K562 (cell line): ENCODE data around the gene SREBF1. TPM values are rescaled to one million over a fixed set of nuclear protein-coding genes. Genes with fewer than 3 reads are reported as not detected.

Experiments
- ATAC-seq: fragments of 200-7000 bp; cut with Tn5 transposase; 3 replicates; pipeline ENCODE4 v1.9.1; 2020; ENCODE audit warnings: moderate library complexity
- BruUV-seq: library from RNA; stranded (reverse); fragments of 400-500 nt; replicated peaks from 2 replicates; lab custom pipeline; 2021; lab: Mats Ljungman, UMichigan
- CTCF ChIA-PET: fragments of 300-600 bp; formaldehyde crosslinking; extraction: SDS; loops from one replicate; lab custom pipeline; 2021; ENCODE audit warnings: low intra/inter-chr PET ratio; lab: Yijun Ruan, JAX
- POLR2A ChIA-PET: fragments of 300-600, 350-650 bp; sonication (Branson Sonifier 250); formaldehyde crosslinking; extraction: SDS; loops from one replicate; lab custom pipeline; 2021; ENCODE audit warnings: antibody characterized with exemption, inconsistent platforms; lab: Yijun Ruan, JAX
- DNase-seq, 4 experiments: peaks; one replicate each; pipeline versions ENCODE4 v3.0.0 to v3.0.0-alpha.2; 2011 to 2018; ENCODE audit warnings: low spot score in 3 of 4, mixed read lengths in 3 of 4; ENCODE audit errors: extremely low read depth in 1 of 4
- FAIRE-seq: peaks from 2 replicates; lab custom pipeline; 2011; peaks lifted over from hg19 to GRCh38; lab: Jason Lieb, UNC
- H2AFZ ChIP-seq: 2 replicates; pipeline ENCODE4 v1.6.0; 2011; ENCODE audit warnings: low read depth, low read length, control low read depth, inconsistent platforms
- H3K27ac ChIP-seq: fragments of 200-600 bp; 3 replicates; pipeline ENCODE4 v1.8.0; 2011; ENCODE audit warnings: low read depth, mild to moderate bottlenecking, control low read depth, inconsistent platforms, low read length, moderate library complexity, mixed read lengths; ENCODE audit errors: extremely low read depth
- H3K27me3 ChIP-seq, 2 experiments: fragments of 300-600 bp in 1 of 2; 2 replicates in 1 of 2; 3 replicates in 1 of 2; pipeline versions ENCODE4 v1.6.0 to v1.8.0; 2011; ENCODE audit warnings: inconsistent platforms in 2 of 2, low read length in 2 of 2, mild to moderate bottlenecking in 1 of 2, mixed read lengths in 1 of 2, moderate library complexity in 1 of 2; ENCODE audit not compliant: control insufficient read depth in 2 of 2, insufficient read depth in 2 of 2
- H3K36me3 ChIP-seq: fragments of 300-600 bp; 3 replicates; pipeline ENCODE4 v1.8.0; 2011; ENCODE audit warnings: mild to moderate bottlenecking, low read length, inconsistent platforms; ENCODE audit not compliant: control insufficient read depth, insufficient read depth
- H3K4me1 ChIP-seq, 2 experiments: fragments of 200-600 bp in 1 of 2; replicated peaks in 1 of 2; 2 replicates in 1 of 2; 3 replicates in 1 of 2; pipeline versions ENCODE4 v1.5.1 to v1.8.0; 2011; ENCODE audit warnings: inconsistent platforms in 2 of 2, low read length in 2 of 2, mild to moderate bottlenecking in 1 of 2, mixed read lengths in 1 of 2, moderate library complexity in 1 of 2; ENCODE audit not compliant: control insufficient read depth in 2 of 2, insufficient read depth in 2 of 2
- H3K4me2 ChIP-seq: 2 replicates; pipeline ENCODE4 v1.6.1; 2011; ENCODE audit warnings: low read length, control low read depth, inconsistent platforms, mixed read lengths; ENCODE audit not compliant: insufficient read depth
- H3K4me3 ChIP-seq: fragments of 200-600 bp; sonication (generic), shearing (Covaris generic); 2 replicates; pipeline ENCODE4 v1.5.1; 2016; ENCODE audit warnings: control low read depth, inconsistent platforms
- H3K79me2 ChIP-seq: fragments of 200-600 bp; 3 replicates; pipeline ENCODE4 v1.8.0; 2011; ENCODE audit warnings: low read length, inconsistent platforms; ENCODE audit not compliant: control insufficient read depth, insufficient read depth
- H3K9ac ChIP-seq, 2 experiments: 2 replicates each; pipeline versions ENCODE4 v1.6.0 to v1.6.1; 2011; ENCODE audit warnings: low read depth in 2 of 2, low read length in 2 of 2, control low read depth in 1 of 2, inconsistent platforms in 1 of 2, mild to moderate bottlenecking in 1 of 2, mixed read lengths in 1 of 2; ENCODE audit not compliant: insufficient read depth in 1 of 2
- H3K9me1 ChIP-seq: one replicate; pipeline ENCODE4 v1.6.0; 2011; ENCODE audit warnings: inconsistent platforms, mild to moderate bottlenecking, low read length, moderate library complexity; ENCODE audit not compliant: control insufficient read depth, insufficient read depth
- H3K9me3 ChIP-seq: replicated peaks from 2 replicates; pipeline ENCODE4 v1.5.1; 2011; ENCODE audit warnings: low read depth, low read length, inconsistent platforms; ENCODE audit not compliant: control insufficient read depth, insufficient read depth
- H4K20me1 ChIP-seq: replicated peaks from 2 replicates; pipeline ENCODE4 v1.6.1; 2011; ENCODE audit warnings: low read length, inconsistent platforms, mixed read lengths; ENCODE audit not compliant: control insufficient read depth, insufficient read depth
- ARID2 ChIP-seq: fragments of 450-650 bp; IDR thresholded peaks from 2 replicates; pipeline ENCODE4 v1.6.1; 2017; ENCODE audit warnings: antibody characterized with exemption, mild to moderate bottlenecking
- BACH1 ChIP-seq: fragments of 200-800 bp; sonication (Bioruptor generic); IDR thresholded peaks from 2 replicates; pipeline ENCODE4 v1.6.1; 2016; ENCODE audit warnings: missing genetic modification characterization, missing compliant biosample characterization
- FOXP1 ChIP-seq: sonication (generic); formaldehyde crosslinking; IDR thresholded peaks from 2 replicates; pipeline ENCODE4 v1.8.0; 2022; ENCODE audit warnings: mild to moderate bottlenecking, missing genetic modification reagents
- GABPB2 ChIP-seq: fragments of 250-450 bp; sonication (Bioruptor Pico); conservative IDR thresholded peaks from 2 replicates; pipeline ENCODE4 v1.5.1; 2021; ENCODE audit warnings: mild to moderate bottlenecking
- PTBP1 ChIP-seq: fragments of 200-400 bp; formaldehyde crosslinking; IDR thresholded peaks from 2 replicates; pipeline ENCODE4 v1.6.1; 2017; ENCODE audit warnings: low read depth, low read length
- RB1 ChIP-seq: fragments of 450-650 bp; IDR thresholded peaks from 2 replicates; pipeline ENCODE4 v1.6.1; 2017; ENCODE audit warnings: low read depth, mild to moderate bottlenecking
- STAG1 ChIP-seq: sonication (generic); formaldehyde crosslinking; IDR thresholded peaks from 2 replicates; pipeline ENCODE4 v1.5.0; 2020; ENCODE audit warnings: missing genetic modification reagents, borderline replicate concordance
- ZBTB17 ChIP-seq: fragments of 450-650 bp; formaldehyde crosslinking; IDR thresholded peaks from 2 replicates; pipeline ENCODE4 v1.4.0; 2020; ENCODE audit warnings: mild to moderate bottlenecking
- ZBTB43 ChIP-seq: sonication (generic); formaldehyde crosslinking; IDR thresholded peaks from 2 replicates; pipeline ENCODE4 v1.8.0; 2023; ENCODE audit warnings: mild to moderate bottlenecking, missing genetic modification reagents
- ZNF3 ChIP-seq: fragments of 250-450 bp; sonication (Bioruptor Pico); IDR thresholded peaks from 2 replicates; pipeline ENCODE4 v1.5.0; 2021; ENCODE audit warnings: mild to moderate bottlenecking, moderate library complexity
- ZNF586 ChIP-seq: fragments of 450-650 bp; formaldehyde crosslinking; conservative IDR thresholded peaks from 2 replicates; pipeline ENCODE4 v1.4.0; 2020; ENCODE audit warnings: mild to moderate bottlenecking, moderate library complexity
- WGBS: fragments of 100-300 bp; shearing (Covaris generic); methylation state at CpG from one replicate; pipeline ENCODE4 v1.1.6; 2016; ENCODE audit warnings: low coverage, mixed read lengths; ENCODE audit not compliant: insufficient coverage; ENCODE audit errors: missing lambda C conversion rate; 5-methylcytosine and 5-hydroxymethylcytosine counted together
- in situ Hi-C: fragments of 300-500 bp; cut with MboI; formaldehyde crosslinking; loops from 4 replicates; pipeline ENCODE4 v1.15.0; 2018; ENCODE audit warnings: inconsistent platforms, mixed read lengths
- intact Hi-C: fragments of 100-400 bp; cut with micrococcal nuclease; formaldehyde crosslinking; loops from 2 replicates; pipeline ENCODE4 v1.14.2; 2022
- polyA plus RNA-seq, 8 experiments: library from polyadenylated mRNA; depleted of rRNA in 4 of 8; stranded (reverse) in 5 of 8; unstranded in 3 of 8; fragments of >200 nt; fragmentation: Nextera tagmentation in 2 of 8; fragmentation: Illumina TruSeq in 1 of 8; extraction: Ambion mirVana in 2 of 8; extraction: Trizol in 1 of 8; gene quantifications; 2 replicates each; pipeline versions ENCODE4 v1.2.1 to v1.2.3, GENCODE V29; 2011 to 2014; ENCODE audit warnings: inconsistent platforms in 1 of 8, missing spikeins in 1 of 8
- total RNA-seq, 7 experiments: library from RNA; depleted of rRNA in 6 of 7; stranded (reverse); fragments of >200 nt in 6 of 7; fragmentation: Illumina TruSeq in 2 of 7; extraction: Trizol in 2 of 7; gene quantifications; 2 replicates each; pipeline versions ENCODE4 v1.2.1 to v1.2.3, GENCODE V29; 2011 to 2021; ENCODE audit warnings: low replicate concordance in 1 of 7
- TF ChIP-seq, protein P1 (sequence below), 3 experiments: IDR thresholded peaks in 2 of 3; conservative IDR thresholded peaks in 1 of 3; 2 replicates each; pipeline ENCODE4 v1.5.1; 2011 to 2012; ENCODE audit warnings: low read length in 3 of 3, mild to moderate bottlenecking in 3 of 3, control low read depth in 2 of 3, improper control_type of control experiment in 1 of 3, inconsistent platforms in 1 of 3, low read depth in 1 of 3, mixed read lengths in 1 of 3, moderate library complexity in 1 of 3; ENCODE audit not compliant: insufficient read depth in 2 of 3
- TF ChIP-seq, protein P2 (sequence below): IDR thresholded peaks from 3 replicates; pipeline ENCODE4 v1.6.1; 2011; ENCODE audit warnings: borderline replicate concordance, mild to moderate bottlenecking; ENCODE audit not compliant: insufficient read length, insufficient read depth
- TF ChIP-seq, protein P3 (sequence below): fragments of 450-650 bp; formaldehyde crosslinking; IDR thresholded peaks from 2 replicates; pipeline ENCODE4 v1.4.0; 2022; ENCODE audit warnings: missing genetic modification characterization

Gene SREBF1
- total and polyA plus RNA-seq, 9 of the 15 experiments (the other 6 are each of a cell fraction or from before 2014, with no cell fraction given), result 1.6 to 169 (median 69.4) TPM

- Histone ChIP-seq H3K4me2 (no peak overlapping the region), H3K9ac (no peak overlapping the region), H3K9me1 (no peaks in the 10 kb centered on the region), H3K4me1 (peaks cover 0 to 28% of the 10 kb centered on the region in 2 experiments; a peak in 2 of 5 replicates), H3K27ac (no peak overlapping the region), H3K4me3 (no peak overlapping the region), H2AFZ (no peak overlapping the region), H3K36me3 (peaks cover 14% of the 10 kb centered on the region; the same call in 2 of the 3 replicates), H3K9me3 (no peaks in the 10 kb centered on the region), H4K20me1 (no peaks in the 10 kb centered on the region), H3K27me3 (no peaks in the 10 kb centered on the region), H3K79me2 (no peaks in the 10 kb centered on the region)
- ChIA-PET CTCF (no interaction called here), POLR2A (interaction anchor here (0.6 kb wide), 1 partner anchor 284 kb away, joined by 4 read pairs; no protein-coding TSS in a partner anchor)
- in situ Hi-C loops, result no loop called here
- intact Hi-C loops, result no loop called here
- no peak for TF ChIP-seq BACH1 (tag)
- TF ChIP-seq ZBTB43 (CRISPR knock-in tag), result no peak
- TF ChIP-seq, protein P1, sequence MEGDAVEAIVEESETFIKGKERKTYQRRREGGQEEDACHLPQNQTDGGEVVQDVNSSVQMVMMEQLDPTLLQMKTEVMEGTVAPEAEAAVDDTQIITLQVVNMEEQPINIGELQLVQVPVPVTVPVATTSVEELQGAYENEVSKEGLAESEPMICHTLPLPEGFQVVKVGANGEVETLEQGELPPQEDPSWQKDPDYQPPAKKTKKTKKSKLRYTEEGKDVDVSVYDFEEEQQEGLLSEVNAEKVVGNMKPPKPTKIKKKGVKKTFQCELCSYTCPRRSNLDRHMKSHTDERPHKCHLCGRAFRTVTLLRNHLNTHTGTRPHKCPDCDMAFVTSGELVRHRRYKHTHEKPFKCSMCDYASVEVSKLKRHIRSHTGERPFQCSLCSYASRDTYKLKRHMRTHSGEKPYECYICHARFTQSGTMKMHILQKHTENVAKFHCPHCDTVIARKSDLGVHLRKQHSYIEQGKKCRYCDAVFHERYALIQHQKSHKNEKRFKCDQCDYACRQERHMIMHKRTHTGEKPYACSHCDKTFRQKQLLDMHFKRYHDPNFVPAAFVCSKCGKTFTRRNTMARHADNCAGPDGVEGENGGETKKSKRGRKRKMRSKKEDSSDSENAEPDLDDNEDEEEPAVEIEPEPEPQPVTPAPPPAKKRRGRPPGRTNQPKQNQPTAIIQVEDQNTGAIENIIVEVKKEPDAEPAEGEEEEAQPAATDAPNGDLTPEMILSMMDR (IDR thresholded peaks at IDR 0.05 in 2 of 3, conservative IDR thresholded peaks at IDR 0.05 in 1 of 3; ENCODE audit: insufficient read depth in 2 of 3, low read depth in 1 of 3, low read length in 3 of 3), result no peak
- no peak for TF ChIP-seq ARID2
- TF ChIP-seq PTBP1, result no peak
- TF ChIP-seq ZNF3 (CRISPR knock-in tag), result no peak
- no peak for TF ChIP-seq ZNF586 (CRISPR knock-in tag)
- TF ChIP-seq, protein P2, sequence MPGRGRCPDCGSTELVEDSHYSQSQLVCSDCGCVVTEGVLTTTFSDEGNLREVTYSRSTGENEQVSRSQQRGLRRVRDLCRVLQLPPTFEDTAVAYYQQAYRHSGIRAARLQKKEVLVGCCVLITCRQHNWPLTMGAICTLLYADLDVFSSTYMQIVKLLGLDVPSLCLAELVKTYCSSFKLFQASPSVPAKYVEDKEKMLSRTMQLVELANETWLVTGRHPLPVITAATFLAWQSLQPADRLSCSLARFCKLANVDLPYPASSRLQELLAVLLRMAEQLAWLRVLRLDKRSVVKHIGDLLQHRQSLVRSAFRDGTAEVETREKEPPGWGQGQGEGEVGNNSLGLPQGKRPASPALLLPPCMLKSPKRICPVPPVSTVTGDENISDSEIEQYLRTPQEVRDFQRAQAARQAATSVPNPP, result no peak
- no peak for TF ChIP-seq RB1
- no peak for TF ChIP-seq STAG1 (CRISPR knock-in tag)
- TF ChIP-seq GABPB2 (CRISPR knock-in tag), result no peak
- no peak for TF ChIP-seq ZBTB17 (CRISPR knock-in tag)
- TF ChIP-seq, protein P3, sequence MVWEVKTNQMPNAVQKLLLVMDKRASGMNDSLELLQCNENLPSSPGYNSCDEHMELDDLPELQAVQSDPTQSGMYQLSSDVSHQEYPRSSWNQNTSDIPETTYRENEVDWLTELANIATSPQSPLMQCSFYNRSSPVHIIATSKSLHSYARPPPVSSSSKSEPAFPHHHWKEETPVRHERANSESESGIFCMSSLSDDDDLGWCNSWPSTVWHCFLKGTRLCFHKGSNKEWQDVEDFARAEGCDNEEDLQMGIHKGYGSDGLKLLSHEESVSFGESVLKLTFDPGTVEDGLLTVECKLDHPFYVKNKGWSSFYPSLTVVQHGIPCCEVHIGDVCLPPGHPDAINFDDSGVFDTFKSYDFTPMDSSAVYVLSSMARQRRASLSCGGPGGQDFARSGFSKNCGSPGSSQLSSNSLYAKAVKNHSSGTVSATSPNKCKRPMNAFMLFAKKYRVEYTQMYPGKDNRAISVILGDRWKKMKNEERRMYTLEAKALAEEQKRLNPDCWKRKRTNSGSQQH (CRISPR knock-in tag), result no peak
- TF ChIP-seq FOXP1, result no peak
- FAIRE-seq, result no peak
- no peak for DNase-seq
- ATAC-seq, result no peak
- BruUV-seq, result no TSS peak
- 90% methylated on average over 3 of the region's 3 CpGs for WGBS
Measured at GRCh38 chr17:17804007-17804406, 32.8 kb downstream of the SREBF1 start.
